Rectal smooth muscle tissue (tissue), 1 donor: ENCODE data around the gene TMEM101.
"Not testable (repeated sequence)": the region's sequence is repeated elsewhere in the genome, so short reads cannot be mapped to it uniquely, and the experiment has no call there.

Experiments used
- H3K27ac ChIP-seq: one replicate; pipeline ENCODE4 v1.7.0; 2013; ENCODE audit warnings: low read depth, low read length, inconsistent platforms
- H3K27me3 ChIP-seq: one replicate; pipeline ENCODE4 v1.7.0; 2013; ENCODE audit warnings: low read length; ENCODE audit not compliant: control insufficient read depth, insufficient read depth
- H3K36me3 ChIP-seq: one replicate; pipeline ENCODE4 v1.7.0; 2013; ENCODE audit warnings: low read length; ENCODE audit not compliant: control insufficient read depth, insufficient read depth
- H3K4me1 ChIP-seq: one replicate; pipeline ENCODE4 v1.7.0; 2013; ENCODE audit warnings: low read length; ENCODE audit not compliant: control insufficient read depth, insufficient read depth
- H3K4me3 ChIP-seq: one replicate; pipeline ENCODE4 v1.7.0; 2013; ENCODE audit warnings: low read length
- H3K9ac ChIP-seq: one replicate; pipeline ENCODE4 v1.7.0; 2013; ENCODE audit warnings: low read length

Gene TMEM101

GRCh38 chr17:44004077-44004760 is 10.5 kb downstream of the TMEM101 start, which contains the start of gene NAGS:
Gene NAGS (plus strand): TSS chr17:44004622. CDS start chr17:44004664, 42 bp downstream.
- Histone ChIP-seq H3K36me3 (no peaks in the 10 kb centered on the region), H3K4me1 (peaks cover 8% of the 10 kb centered on the region), H3K27ac (no peak within 1 kb of the TSS), H3K27me3 (peaks cover 12% of the 10 kb centered on the region), H3K4me3 (peak within 1 kb of the TSS; percentile 29), H3K9ac (peak within 1 kb of the TSS; percentile 8)

GRCh38 chr17:44002141-44002848 is 12.5 kb downstream of the TMEM101 start:
- H3K4me1 ChIP-seq = peaks cover 3% of the 10 kb centered on the region
- peaks cover 12% of the 10 kb centered on the region for H3K27me3 ChIP-seq
- H3K4me3 ChIP-seq = no peak overlapping the region
- H3K36me3 ChIP-seq = no peaks in the 10 kb centered on the region
- H3K9ac ChIP-seq = no peak overlapping the region
- H3K27ac ChIP-seq = no peak overlapping the region

GRCh38 chr17:44001461-44001920 is 13.3 kb downstream of the TMEM101 start:
- Histone ChIP-seq H3K27me3 (peaks cover 12% of the 10 kb centered on the region), H3K4me1 (no peaks in the 10 kb centered on the region), H3K36me3 (no peaks in the 10 kb centered on the region), H3K27ac (no peak overlapping the region), H3K9ac (no peak overlapping the region), H3K4me3 (no peak overlapping the region)

- Histone ChIP-seq H3K27me3 (peaks cover 12% of the 10 kb centered on the region), H3K4me1 (no peaks in the 10 kb centered on the region), H3K9ac (no peak overlapping the region), H3K36me3 (no peaks in the 10 kb centered on the region), H3K4me3 (no peak overlapping the region), H3K27ac (no peak overlapping the region)
These were observed 13.8 kb downstream of the TMEM101 start for GRCh38 chr17:44000871-44001460.

- no peak overlapping the region for H3K27ac ChIP-seq
- H3K36me3 ChIP-seq = no peaks in the 10 kb centered on the region
- peaks cover 5% of the 10 kb centered on the region for H3K27me3 ChIP-seq
- H3K4me3 ChIP-seq = no peak overlapping the region
- no peaks in the 10 kb centered on the region for H3K4me1 ChIP-seq
- no peak overlapping the region for H3K9ac ChIP-seq
These were observed 14.5 kb downstream of the TMEM101 start for GRCh38 chr17:44000141-44000860.

GRCh38 chr17:43999024-43999423 is 15.7 kb downstream of the TMEM101 start:
- H3K4me1 ChIP-seq = no peaks in the 10 kb centered on the region
- H3K4me3 ChIP-seq = no peak overlapping the region
- H3K27me3 ChIP-seq = peaks cover 3% of the 10 kb centered on the region
- no peaks in the 10 kb centered on the region for H3K36me3 ChIP-seq
- no peak overlapping the region for H3K27ac ChIP-seq
- no peak overlapping the region for H3K9ac ChIP-seq

GRCh38 chr17:43998552-43998951 is 16.2 kb downstream of the TMEM101 start:
- Histone ChIP-seq H3K4me3 (no peak overlapping the region), H3K4me1 (no peaks in the 10 kb centered on the region), H3K27me3 (peaks cover 3% of the 10 kb centered on the region), H3K27ac (no peak overlapping the region), H3K9ac (no peak overlapping the region), H3K36me3 (no peaks in the 10 kb centered on the region)

GRCh38 chr17:43997180-43997579 is 17.6 kb downstream of the TMEM101 start:
- not testable (repeated sequence) for H3K9ac ChIP-seq, H3K27ac ChIP-seq, H3K36me3 ChIP-seq, H3K4me3 ChIP-seq, H3K27me3 ChIP-seq, H3K4me1 ChIP-seq

GRCh38 chr17:43995150-43995471 is 19.7 kb downstream of the TMEM101 start:
- H3K27me3 ChIP-seq = peaks cover 3% of the 10 kb centered on the region
- H3K9ac ChIP-seq = no peak overlapping the region
- no peaks in the 10 kb centered on the region for H3K4me1 ChIP-seq
- no peak overlapping the region for H3K4me3 ChIP-seq
- no peaks in the 10 kb centered on the region for H3K36me3 ChIP-seq
- H3K27ac ChIP-seq = no peak overlapping the region

- Histone ChIP-seq H3K4me1 (no peaks in the 10 kb centered on the region), H3K9ac (no peak overlapping the region), H3K36me3 (no peaks in the 10 kb centered on the region), H3K4me3 (peak overlapping the region; percentile 26), H3K27me3 (peaks cover 3% of the 10 kb centered on the region), H3K27ac (no peak overlapping the region)
These were observed 20.3 kb downstream of the TMEM101 start for GRCh38 chr17:43994272-43995149.

GRCh38 chr17:43992641-43993040 is 22.1 kb downstream of the TMEM101 start:
- H3K27me3 ChIP-seq = peaks cover 6% of the 10 kb centered on the region
- no peaks in the 10 kb centered on the region for H3K4me1 ChIP-seq
- no peak overlapping the region for H3K9ac ChIP-seq
- no peaks in the 10 kb centered on the region for H3K36me3 ChIP-seq
- no peak overlapping the region for H3K27ac ChIP-seq
- no peak overlapping the region for H3K4me3 ChIP-seq
